WTC11 (cell line): ENCODE data around the gene VNN1. TPM values are rescaled to one million over a fixed set of nuclear protein-coding genes. Genes with fewer than 3 reads are reported as not detected.

Source experiments
- ATAC-seq: fragments of 200-7000 bp; cut with Tn5 transposase; 2 replicates; pipeline ENCODE4 v1.10.0; 2021; ENCODE audit warnings: mild to moderate bottlenecking, moderate library complexity
- CTCF ChIA-PET: fragments of 300-600 bp; sonication (Branson Sonifier 250); formaldehyde crosslinking; loops from one replicate; lab custom pipeline; 2021; ENCODE audit warnings: antibody characterized with exemption; lab: Charles Lee
- POLR2A ChIA-PET: fragments of 350-600 bp; sonication (Branson Sonifier 250); formaldehyde crosslinking; loops from one replicate; lab custom pipeline; 2021; ENCODE audit warnings: antibody characterized with exemption; lab: Charles Lee
- DNase-seq: peaks from one replicate; pipeline ENCODE4 v3.0.0; 2021; ENCODE audit warnings: low spot score
- H3K27ac Mint-ChIP-seq: 2 replicates; pipeline ENCODE4 v1.8.0; 2021; ENCODE audit warnings: mixed read lengths
- H3K27me3 Mint-ChIP-seq: 2 replicates; pipeline ENCODE4 v1.8.0; 2021; ENCODE audit warnings: low read depth, mild to moderate bottlenecking, moderate library complexity, mixed read lengths
- H3K36me3 Mint-ChIP-seq: 2 replicates; pipeline ENCODE4 v1.8.0; 2021; ENCODE audit warnings: mixed read lengths
- H3K4me1 Mint-ChIP-seq: 2 replicates; pipeline ENCODE4 v1.8.0; 2022; ENCODE audit warnings: mixed read lengths
- H3K4me3 Mint-ChIP-seq: 2 replicates; pipeline ENCODE4 v1.8.0; 2021; ENCODE audit warnings: mild to moderate bottlenecking, moderate library complexity, mixed read lengths
- H3K9me3 Mint-ChIP-seq: 2 replicates; pipeline ENCODE4 v1.8.0; 2021; ENCODE audit warnings: mixed read lengths
- CREB1 ChIP-seq: sonication (generic); formaldehyde crosslinking; IDR thresholded peaks from 2 replicates; pipeline ENCODE4 v1.8.0; 2023; ENCODE audit warnings: mild to moderate bottlenecking, missing genetic modification reagents
- CREM ChIP-seq: sonication (generic); formaldehyde crosslinking; IDR thresholded peaks from 2 replicates; pipeline ENCODE4 v1.8.1; 2022; ENCODE audit warnings: mild to moderate bottlenecking, missing genetic modification reagents, moderate library complexity
- ELF4 ChIP-seq: sonication (generic); formaldehyde crosslinking; IDR thresholded peaks from 2 replicates; pipeline ENCODE4 v1.8.1; 2022; ENCODE audit warnings: low read depth, mild to moderate bottlenecking, moderate library complexity, missing genetic modification reagents
- ESRRA ChIP-seq: sonication (generic); formaldehyde crosslinking; IDR thresholded peaks from 2 replicates; pipeline ENCODE4 v1.8.1; 2022; ENCODE audit warnings: mild to moderate bottlenecking, missing genetic modification reagents, borderline replicate concordance
- ETV6 ChIP-seq: sonication (generic); formaldehyde crosslinking; IDR thresholded peaks from 2 replicates; pipeline ENCODE4 v1.8.1; 2022; ENCODE audit warnings: mild to moderate bottlenecking, missing genetic modification reagents
- FOXK1 ChIP-seq: sonication (generic); formaldehyde crosslinking; IDR thresholded peaks from 2 replicates; pipeline ENCODE4 v1.8.0; 2022; ENCODE audit warnings: mild to moderate bottlenecking, moderate library complexity, missing genetic modification reagents
- GRHL2 ChIP-seq: fragments of 250-450 bp; sonication (Bioruptor Pico); IDR thresholded peaks from 2 replicates; pipeline ENCODE4 v1.8.0; 2022; ENCODE audit warnings: mild to moderate bottlenecking, moderate library complexity; ENCODE audit not compliant: insufficient replicate concordance, severe bottlenecking
- HMGA2 ChIP-seq: fragments of 250-450 bp; sonication (Bioruptor Pico); IDR thresholded peaks from 2 replicates; pipeline ENCODE4 v1.4.0; 2021; ENCODE audit warnings: mild to moderate bottlenecking, moderate library complexity
- JAZF1 ChIP-seq: fragments of 250-450 bp; sonication (Bioruptor Pico); IDR thresholded peaks from 2 replicates; pipeline ENCODE4 v1.9.0; 2021; ENCODE audit warnings: moderate library complexity, mild to moderate bottlenecking, inconsistent platforms
- KAT7 ChIP-seq: sonication (generic); formaldehyde crosslinking; IDR thresholded peaks from 2 replicates; pipeline ENCODE4 v1.8.1; 2023; ENCODE audit warnings: missing genetic modification reagents, mild to moderate bottlenecking, borderline replicate concordance
- NFE2L1 ChIP-seq: sonication (generic); formaldehyde crosslinking; IDR thresholded peaks from 2 replicates; pipeline ENCODE4 v1.8.1; 2023; ENCODE audit warnings: missing genetic modification reagents
- NFYB ChIP-seq: sonication (generic); formaldehyde crosslinking; conservative IDR thresholded peaks from 2 replicates; pipeline ENCODE4 v1.8.0; 2022; ENCODE audit warnings: low read depth, missing genetic modification reagents
- NR2C2 ChIP-seq: sonication (generic); formaldehyde crosslinking; IDR thresholded peaks from 2 replicates; pipeline ENCODE4 v1.8.0; 2022; ENCODE audit warnings: mild to moderate bottlenecking, missing genetic modification reagents
- PRRX2 ChIP-seq: fragments of 250-450 bp; sonication (Bioruptor Pico); IDR thresholded peaks from 2 replicates; pipeline ENCODE4 v1.8.0; 2021; ENCODE audit warnings: mild to moderate bottlenecking
- RORB ChIP-seq: fragments of 250-450 bp; sonication (Bioruptor Pico); IDR thresholded peaks from 2 replicates; pipeline ENCODE4 v1.9.0; 2021; ENCODE audit warnings: mild to moderate bottlenecking
- SMAD4 ChIP-seq: sonication (generic); formaldehyde crosslinking; IDR thresholded peaks from 2 replicates; pipeline ENCODE4 v1.8.0; 2022; ENCODE audit warnings: mild to moderate bottlenecking, missing genetic modification reagents
- TEAD1 ChIP-seq: sonication (generic); formaldehyde crosslinking; IDR thresholded peaks from 2 replicates; pipeline ENCODE4 v1.8.0; 2022; ENCODE audit warnings: mild to moderate bottlenecking, missing genetic modification reagents
- TEAD4 ChIP-seq: sonication (generic); formaldehyde crosslinking; IDR thresholded peaks from 2 replicates; pipeline ENCODE4 v1.8.0; 2022; ENCODE audit warnings: mild to moderate bottlenecking, missing genetic modification reagents
- ZNF121 ChIP-seq: sonication (generic); formaldehyde crosslinking; IDR thresholded peaks from 2 replicates; pipeline ENCODE4 v1.8.0; 2023; ENCODE audit warnings: missing genetic modification reagents
- ZNF219 ChIP-seq: sonication (generic); formaldehyde crosslinking; IDR thresholded peaks from 2 replicates; pipeline ENCODE4 v1.8.0; 2023; ENCODE audit warnings: missing genetic modification reagents, mild to moderate bottlenecking, borderline replicate concordance
- total RNA-seq: library from RNA; stranded (reverse); gene quantifications from 3 replicates; pipeline ENCODE4 v1.2.3, GENCODE V29; 2021
- TF ChIP-seq, protein P1 (sequence below): sonication (generic); formaldehyde crosslinking; IDR thresholded peaks from 2 replicates; pipeline ENCODE4 v1.8.0; 2022; ENCODE audit warnings: mild to moderate bottlenecking, missing genetic modification reagents
- TF ChIP-seq, protein P2 (sequence below): sonication (generic); formaldehyde crosslinking; IDR thresholded peaks from 2 replicates; pipeline ENCODE4 v1.8.0; 2023; ENCODE audit warnings: mild to moderate bottlenecking, missing genetic modification reagents
- TF ChIP-seq, protein P3 (sequence below): sonication (generic); formaldehyde crosslinking; IDR thresholded peaks from 2 replicates; pipeline ENCODE4 v1.8.1; 2022; ENCODE audit warnings: missing genetic modification reagents, borderline replicate concordance
- TF ChIP-seq, protein P4 (sequence below): sonication (generic); formaldehyde crosslinking; IDR thresholded peaks from 2 replicates; pipeline ENCODE4 v1.8.1; 2023; ENCODE audit warnings: mild to moderate bottlenecking, missing genetic modification reagents, moderate library complexity
- TF ChIP-seq, protein P5 (sequence below): sonication (generic); formaldehyde crosslinking; conservative IDR thresholded peaks from 2 replicates; pipeline ENCODE4 v1.8.1; 2022; ENCODE audit warnings: mild to moderate bottlenecking, missing genetic modification reagents
- TF ChIP-seq, protein P6 (sequence below): sonication (generic); formaldehyde crosslinking; IDR thresholded peaks from 2 replicates; pipeline ENCODE4 v1.8.0; 2022; ENCODE audit warnings: missing genetic modification reagents

Gene VNN1
- total RNA-seq, 1 experiment from 2014 or later: 0.04 TPM

DNA sequence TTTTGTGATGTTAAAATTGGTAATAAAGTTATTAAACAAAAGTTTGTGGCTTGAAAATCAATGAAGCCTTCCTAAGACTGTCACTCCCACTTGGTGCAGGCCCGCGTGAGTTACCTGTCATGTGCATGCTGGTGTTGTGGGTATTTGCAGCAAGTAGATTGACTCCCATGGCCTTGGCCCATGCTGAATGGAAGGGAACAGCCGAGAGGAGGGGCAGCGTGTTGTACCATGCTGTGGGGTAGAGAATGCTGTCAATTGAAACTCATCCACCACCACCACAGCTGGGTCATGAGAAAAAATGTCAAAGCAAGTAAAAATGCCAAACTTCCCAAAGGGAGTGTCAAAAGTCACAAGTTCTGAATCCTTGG, 12.7 kb upstream of the VNN1 start:
- no peak overlapping the region for H3K4me3 Mint-ChIP-seq
- DNase-seq: no peak
- H3K36me3 Mint-ChIP-seq: no peaks in the 10 kb centered on the region
- H3K9me3 Mint-ChIP-seq: no peaks in the 10 kb centered on the region
- TF ChIP-seq ELF4 (no peak), ZNF219 (CRISPR knock-in tag) (no peak), TEAD1 (CRISPR knock-in tag) (no peak), FOXK1 (CRISPR knock-in tag) (no peak), NFE2L1 (no peak), GRHL2 (CRISPR knock-in tag) (no peak), RORB (CRISPR knock-in tag) (no peak), CREM (CRISPR knock-in tag) (no peak), KAT7 (no peak), SMAD4 (CRISPR knock-in tag) (no peak), CREB1 (no peak), HMGA2 (no peak)
- TF ChIP-seq, protein P1, sequence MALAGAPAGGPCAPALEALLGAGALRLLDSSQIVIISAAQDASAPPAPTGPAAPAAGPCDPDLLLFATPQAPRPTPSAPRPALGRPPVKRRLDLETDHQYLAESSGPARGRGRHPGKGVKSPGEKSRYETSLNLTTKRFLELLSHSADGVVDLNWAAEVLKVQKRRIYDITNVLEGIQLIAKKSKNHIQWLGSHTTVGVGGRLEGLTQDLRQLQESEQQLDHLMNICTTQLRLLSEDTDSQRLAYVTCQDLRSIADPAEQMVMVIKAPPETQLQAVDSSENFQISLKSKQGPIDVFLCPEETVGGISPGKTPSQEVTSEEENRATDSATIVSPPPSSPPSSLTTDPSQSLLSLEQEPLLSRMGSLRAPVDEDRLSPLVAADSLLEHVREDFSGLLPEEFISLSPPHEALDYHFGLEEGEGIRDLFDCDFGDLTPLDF: no peak
- TF ChIP-seq, protein P2, sequence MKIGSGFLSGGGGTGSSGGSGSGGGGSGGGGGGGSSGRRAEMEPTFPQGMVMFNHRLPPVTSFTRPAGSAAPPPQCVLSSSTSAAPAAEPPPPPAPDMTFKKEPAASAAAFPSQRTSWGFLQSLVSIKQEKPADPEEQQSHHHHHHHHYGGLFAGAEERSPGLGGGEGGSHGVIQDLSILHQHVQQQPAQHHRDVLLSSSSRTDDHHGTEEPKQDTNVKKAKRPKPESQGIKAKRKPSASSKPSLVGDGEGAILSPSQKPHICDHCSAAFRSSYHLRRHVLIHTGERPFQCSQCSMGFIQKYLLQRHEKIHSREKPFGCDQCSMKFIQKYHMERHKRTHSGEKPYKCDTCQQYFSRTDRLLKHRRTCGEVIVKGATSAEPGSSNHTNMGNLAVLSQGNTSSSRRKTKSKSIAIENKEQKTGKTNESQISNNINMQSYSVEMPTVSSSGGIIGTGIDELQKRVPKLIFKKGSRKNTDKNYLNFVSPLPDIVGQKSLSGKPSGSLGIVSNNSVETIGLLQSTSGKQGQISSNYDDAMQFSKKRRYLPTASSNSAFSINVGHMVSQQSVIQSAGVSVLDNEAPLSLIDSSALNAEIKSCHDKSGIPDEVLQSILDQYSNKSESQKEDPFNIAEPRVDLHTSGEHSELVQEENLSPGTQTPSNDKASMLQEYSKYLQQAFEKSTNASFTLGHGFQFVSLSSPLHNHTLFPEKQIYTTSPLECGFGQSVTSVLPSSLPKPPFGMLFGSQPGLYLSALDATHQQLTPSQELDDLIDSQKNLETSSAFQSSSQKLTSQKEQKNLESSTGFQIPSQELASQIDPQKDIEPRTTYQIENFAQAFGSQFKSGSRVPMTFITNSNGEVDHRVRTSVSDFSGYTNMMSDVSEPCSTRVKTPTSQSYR (CRISPR knock-in tag): no peak
- CTCF ChIA-PET: no interaction called here
- no peak overlapping the region for H3K27ac Mint-ChIP-seq
- no peaks in the 10 kb centered on the region for H3K27me3 Mint-ChIP-seq
- H3K4me1 Mint-ChIP-seq: peaks cover 4% of the 10 kb centered on the region
- POLR2A ChIA-PET: no interaction called here
- ATAC-seq: no peak

DNA sequence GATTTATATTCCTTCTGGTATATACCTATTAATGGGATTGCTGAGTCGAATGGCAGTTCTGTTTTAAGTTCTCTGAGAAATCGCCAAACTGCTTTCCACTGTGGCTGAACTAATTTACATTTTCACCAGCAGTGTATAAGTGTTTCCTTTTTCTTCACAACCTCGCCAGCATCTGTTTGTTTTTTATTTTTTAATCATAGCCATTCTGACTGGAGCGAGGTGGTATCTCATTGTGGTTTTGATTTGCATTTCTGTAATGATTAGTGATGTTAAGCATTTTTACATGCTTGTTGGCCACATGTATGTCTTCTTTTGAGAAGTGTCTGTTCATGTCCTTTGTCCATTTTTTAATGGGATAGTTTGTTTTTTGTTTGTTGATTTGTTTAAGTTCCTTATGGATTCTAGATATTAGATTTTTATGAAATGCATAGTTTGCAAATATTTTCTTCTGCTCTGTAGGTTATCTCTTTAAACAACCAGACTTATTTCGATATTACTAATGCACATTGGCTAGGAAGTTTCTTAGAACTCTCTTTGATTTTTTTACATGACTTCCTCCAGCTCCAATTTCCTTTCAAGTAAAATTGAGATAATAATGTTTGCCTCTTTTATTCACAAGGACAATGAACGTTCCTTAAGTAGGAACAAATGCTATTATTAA, 12.2 kb upstream of the VNN1 start:
- TF ChIP-seq JAZF1 (CRISPR knock-in tag) (no peak), ZNF121 (no peak), ESRRA (CRISPR knock-in tag) (no peak), SMAD4 (CRISPR knock-in tag) (no peak), NR2C2 (CRISPR knock-in tag) (no peak), NFYB (CRISPR knock-in tag) (no peak), ETV6 (CRISPR knock-in tag) (no peak), PRRX2 (no peak), TEAD4 (no peak)
- TF ChIP-seq, protein P3, sequence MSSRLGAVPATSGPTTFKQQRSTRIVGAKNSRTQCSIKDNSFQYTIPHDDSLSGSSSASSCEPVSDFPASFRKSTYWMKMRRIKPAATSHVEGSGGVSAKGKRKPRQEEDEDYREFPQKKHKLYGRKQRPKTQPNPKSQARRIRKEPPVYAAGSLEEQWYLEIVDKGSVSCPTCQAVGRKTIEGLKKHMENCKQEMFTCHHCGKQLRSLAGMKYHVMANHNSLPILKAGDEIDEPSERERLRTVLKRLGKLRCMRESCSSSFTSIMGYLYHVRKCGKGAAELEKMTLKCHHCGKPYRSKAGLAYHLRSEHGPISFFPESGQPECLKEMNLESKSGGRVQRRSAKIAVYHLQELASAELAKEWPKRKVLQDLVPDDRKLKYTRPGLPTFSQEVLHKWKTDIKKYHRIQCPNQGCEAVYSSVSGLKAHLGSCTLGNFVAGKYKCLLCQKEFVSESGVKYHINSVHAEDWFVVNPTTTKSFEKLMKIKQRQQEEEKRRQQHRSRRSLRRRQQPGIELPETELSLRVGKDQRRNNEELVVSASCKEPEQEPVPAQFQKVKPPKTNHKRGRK (CRISPR knock-in tag): no peak
- TF ChIP-seq, protein P4, sequence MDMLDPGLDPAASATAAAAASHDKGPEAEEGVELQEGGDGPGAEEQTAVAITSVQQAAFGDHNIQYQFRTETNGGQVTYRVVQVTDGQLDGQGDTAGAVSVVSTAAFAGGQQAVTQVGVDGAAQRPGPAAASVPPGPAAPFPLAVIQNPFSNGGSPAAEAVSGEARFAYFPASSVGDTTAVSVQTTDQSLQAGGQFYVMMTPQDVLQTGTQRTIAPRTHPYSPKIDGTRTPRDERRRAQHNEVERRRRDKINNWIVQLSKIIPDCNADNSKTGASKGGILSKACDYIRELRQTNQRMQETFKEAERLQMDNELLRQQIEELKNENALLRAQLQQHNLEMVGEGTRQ: no peak
- TF ChIP-seq, protein P5, sequence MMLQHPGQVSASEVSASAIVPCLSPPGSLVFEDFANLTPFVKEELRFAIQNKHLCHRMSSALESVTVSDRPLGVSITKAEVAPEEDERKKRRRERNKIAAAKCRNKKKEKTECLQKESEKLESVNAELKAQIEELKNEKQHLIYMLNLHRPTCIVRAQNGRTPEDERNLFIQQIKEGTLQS (CRISPR knock-in tag): no peak
- TF ChIP-seq, protein P6, sequence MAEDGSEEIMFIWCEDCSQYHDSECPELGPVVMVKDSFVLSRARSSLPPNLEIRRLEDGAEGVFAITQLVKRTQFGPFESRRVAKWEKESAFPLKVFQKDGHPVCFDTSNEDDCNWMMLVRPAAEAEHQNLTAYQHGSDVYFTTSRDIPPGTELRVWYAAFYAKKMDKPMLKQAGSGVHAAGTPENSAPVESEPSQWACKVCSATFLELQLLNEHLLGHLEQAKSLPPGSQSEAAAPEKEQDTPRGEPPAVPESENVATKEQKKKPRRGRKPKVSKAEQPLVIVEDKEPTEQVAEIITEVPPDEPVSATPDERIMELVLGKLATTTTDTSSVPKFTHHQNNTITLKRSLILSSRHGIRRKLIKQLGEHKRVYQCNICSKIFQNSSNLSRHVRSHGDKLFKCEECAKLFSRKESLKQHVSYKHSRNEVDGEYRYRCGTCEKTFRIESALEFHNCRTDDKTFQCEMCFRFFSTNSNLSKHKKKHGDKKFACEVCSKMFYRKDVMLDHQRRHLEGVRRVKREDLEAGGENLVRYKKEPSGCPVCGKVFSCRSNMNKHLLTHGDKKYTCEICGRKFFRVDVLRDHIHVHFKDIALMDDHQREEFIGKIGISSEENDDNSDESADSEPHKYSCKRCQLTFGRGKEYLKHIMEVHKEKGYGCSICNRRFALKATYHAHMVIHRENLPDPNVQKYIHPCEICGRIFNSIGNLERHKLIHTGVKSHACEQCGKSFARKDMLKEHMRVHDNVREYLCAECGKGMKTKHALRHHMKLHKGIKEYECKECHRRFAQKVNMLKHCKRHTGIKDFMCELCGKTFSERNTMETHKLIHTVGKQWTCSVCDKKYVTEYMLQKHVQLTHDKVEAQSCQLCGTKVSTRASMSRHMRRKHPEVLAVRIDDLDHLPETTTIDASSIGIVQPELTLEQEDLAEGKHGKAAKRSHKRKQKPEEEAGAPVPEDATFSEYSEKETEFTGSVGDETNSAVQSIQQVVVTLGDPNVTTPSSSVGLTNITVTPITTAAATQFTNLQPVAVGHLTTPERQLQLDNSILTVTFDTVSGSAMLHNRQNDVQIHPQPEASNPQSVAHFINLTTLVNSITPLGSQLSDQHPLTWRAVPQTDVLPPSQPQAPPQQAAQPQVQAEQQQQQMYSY (CRISPR knock-in tag): no peak
- H3K27ac Mint-ChIP-seq: no peak overlapping the region
- H3K4me3 Mint-ChIP-seq: no peak overlapping the region

More for the DNA sequence above, 12.2 kb upstream of the VNN1 start:
- Mint-ChIP-seq H3K27me3 (no peaks in the 10 kb centered on the region), H3K9me3 (no peaks in the 10 kb centered on the region), H3K36me3 (no peaks in the 10 kb centered on the region), H3K4me1 (peaks cover 6% of the 10 kb centered on the region)
- POLR2A ChIA-PET: no interaction called here
- ATAC-seq (no peak), DNase-seq (no peak)
- CTCF ChIA-PET: no interaction called here
